ENCODE results near the gene TLX2. TPM values are rescaled to one million over a fixed set of nuclear protein-coding genes. Genes with fewer than 3 reads are reported as not detected.

TLX2 gene
- total and polyA plus RNA-seq, 7 donors = not detected

GRCh38 chr2:74532222-74532621, 18.0 kb downstream of the TLX2 start:
- no peak for TF ChIP-seq CTCF (IDR thresholded peaks at IDR 0.05)
- no peak for ATAC-seq
- Histone ChIP-seq H3K36me3 (ENCODE audit: insufficient read depth in 1 of 2, low read depth in 1 of 2) (peaks cover 5 to 44% of the 10 kb centered on the region in 2 donors), H3K27me3 (ENCODE audit: insufficient read depth in 3 of 3, low read length in 2 of 3) (no peaks in the 10 kb centered on the region), H3K9me3 (no peaks in the 10 kb centered on the region), H3K4me3 (no peak overlapping the region), H3K27ac (no peak overlapping the region), H3K4me1 (peaks cover 24% of the 10 kb centered on the region)
- intact Hi-C loops (cut with DNase I) = loop anchor here in 1 of 2 donors (5.0 kb wide), 1 partner anchor 1095 kb away; no protein-coding TSS in a partner anchor
- DNase-seq = no peak

- intact Hi-C loops (cut with DNase I) = loop anchor here in 1 of 2 donors (5.0 kb wide), 1 partner anchor 1094 kb away; no protein-coding TSS in a partner anchor
- no peak overlapping the region for H3K4me3 ChIP-seq
- ATAC-seq (no peak), DNase-seq (no peak)
- TF ChIP-seq CTCF (IDR thresholded peaks at IDR 0.05) = no peak
- 71 to 84% (median 75%) methylated on average over 4 of the region's 4 CpGs for WGBS, 3 donors
- peaks cover 5 to 33% of the 10 kb centered on the region in 2 donors for H3K36me3 ChIP-seq (ENCODE audit: insufficient read depth in 1 of 2, low read depth in 1 of 2)
- H3K9me3 ChIP-seq = no peaks in the 10 kb centered on the region
- peaks cover 21% of the 10 kb centered on the region for H3K4me1 ChIP-seq
- H3K27me3 ChIP-seq (ENCODE audit: insufficient read depth in 3 of 3, low read length in 2 of 3) = no peaks in the 10 kb centered on the region
- H3K27ac ChIP-seq = no peak overlapping the region
Observed at GRCh38 chr2:74533464-74533863, 19.2 kb downstream of the TLX2 start.

GRCh38 chr2:74534411-74534810, 20.2 kb downstream of the TLX2 start:
- ATAC-seq (no peak), DNase-seq (no peak)
- no peaks in the 10 kb centered on the region for H3K27me3 ChIP-seq (ENCODE audit: insufficient read depth in 3 of 3, low read length in 2 of 3)
- intact Hi-C loops (cut with DNase I) = loop anchor here in 1 of 2 donors (5.0 kb wide), 1 partner anchor 1093 kb away; no protein-coding TSS in a partner anchor
- 77 to 81% (median 77%) methylated on average over 12 of the region's 12 CpGs for WGBS, 3 donors
- no peaks in the 10 kb centered on the region for H3K9me3 ChIP-seq
- H3K4me3 ChIP-seq = no peak overlapping the region
- H3K4me1 ChIP-seq = peaks cover 17% of the 10 kb centered on the region
- no peak for TF ChIP-seq CTCF (IDR thresholded peaks at IDR 0.05)
- H3K27ac ChIP-seq = no peak overlapping the region
- H3K36me3 ChIP-seq (ENCODE audit: insufficient read depth in 1 of 2, low read depth in 1 of 2) = peaks cover 5 to 33% of the 10 kb centered on the region in 2 donors

GRCh38 chr2:74535440-74535965, 21.3 kb downstream of the TLX2 start:
- H3K4me1 ChIP-seq = peaks cover 17% of the 10 kb centered on the region
- WGBS, 3 donors = 85 to 96% (median 88%) methylated on average over 10 of the region's 10 CpGs
- intact Hi-C loops (cut with DNase I) = no loop called here
- no peak for ATAC-seq
- TF ChIP-seq CTCF (IDR thresholded peaks at IDR 0.05) = no peak
- H3K36me3 ChIP-seq (ENCODE audit: insufficient read depth in 1 of 2, low read depth in 1 of 2) = peaks cover 5 to 33% of the 10 kb centered on the region in 2 donors
- DNase-seq = no peak
- H3K9me3 ChIP-seq = no peaks in the 10 kb centered on the region
- no peaks in the 10 kb centered on the region for H3K27me3 ChIP-seq (ENCODE audit: insufficient read depth in 3 of 3, low read length in 2 of 3)
- H3K27ac ChIP-seq = no peak overlapping the region
- H3K4me3 ChIP-seq = no peak overlapping the region

Data from psoas muscle (tissue), 8 donors.